ENCODE measurements around the gene LRP8.

DNA sequence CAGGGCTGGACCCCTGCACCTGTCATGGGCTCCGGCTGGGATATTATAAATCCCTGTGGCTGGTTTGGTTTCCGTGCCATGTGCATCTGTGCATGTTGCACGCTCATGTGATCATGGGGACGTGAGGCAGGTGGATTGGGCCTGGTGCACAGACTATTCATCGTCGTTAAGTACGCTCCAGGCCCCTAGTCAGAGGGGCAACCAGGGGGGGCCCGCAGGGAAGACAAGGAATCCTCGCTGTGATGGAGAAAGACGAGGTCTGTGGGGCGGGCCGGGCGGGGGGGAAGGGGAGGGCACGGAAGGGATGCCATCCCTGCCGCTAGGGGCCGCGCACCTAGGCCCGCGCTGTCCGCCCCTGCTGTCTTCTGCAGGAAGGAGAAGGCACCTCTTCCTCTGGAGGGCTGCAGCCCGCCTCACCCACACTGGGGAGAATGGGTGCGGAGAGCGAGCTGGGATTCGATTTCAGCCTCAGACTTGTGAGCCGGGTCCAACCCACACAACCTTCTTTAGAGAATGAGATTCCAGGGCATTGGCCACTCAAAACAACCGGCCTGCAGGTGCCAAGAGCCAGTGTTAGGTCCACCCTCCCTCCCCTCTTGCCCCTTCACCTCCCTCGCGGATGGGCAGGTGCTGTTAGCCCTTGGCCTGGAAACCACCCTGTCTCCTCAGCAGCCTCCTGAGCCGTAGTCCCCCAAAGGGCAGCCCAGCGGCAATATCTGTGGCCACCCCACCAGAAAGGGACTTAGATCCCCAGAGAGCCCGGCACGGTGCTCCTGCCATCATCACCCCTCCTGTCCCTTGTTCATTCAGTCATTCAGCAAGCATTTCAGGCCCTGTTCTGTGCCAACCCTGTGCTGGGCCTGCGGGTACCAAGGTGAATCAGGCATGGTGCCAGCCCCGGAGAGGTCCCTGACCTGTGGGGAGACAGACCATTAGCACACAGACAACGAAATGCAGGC is 950 bp upstream of the LRP8 start:
- TF ChIP-seq EZH2phosphoT487 (IDR thresholded peaks at IDR 0.05; ENCODE audit: insufficient read depth, low read depth) (no peak), EZH2 (IDR thresholded peaks at IDR 0.05; ENCODE audit: insufficient read depth, poor library complexity, severe bottlenecking) (no peak)

Data from GM23248 (cell line).